Measurements from ENCODE around the gene CNNM2.
"Not testable (repeated sequence)": the region's sequence is repeated elsewhere in the genome, so short reads cannot be mapped to it uniquely, and the experiment has no call there.

The CNNM2 gene

DNA sequence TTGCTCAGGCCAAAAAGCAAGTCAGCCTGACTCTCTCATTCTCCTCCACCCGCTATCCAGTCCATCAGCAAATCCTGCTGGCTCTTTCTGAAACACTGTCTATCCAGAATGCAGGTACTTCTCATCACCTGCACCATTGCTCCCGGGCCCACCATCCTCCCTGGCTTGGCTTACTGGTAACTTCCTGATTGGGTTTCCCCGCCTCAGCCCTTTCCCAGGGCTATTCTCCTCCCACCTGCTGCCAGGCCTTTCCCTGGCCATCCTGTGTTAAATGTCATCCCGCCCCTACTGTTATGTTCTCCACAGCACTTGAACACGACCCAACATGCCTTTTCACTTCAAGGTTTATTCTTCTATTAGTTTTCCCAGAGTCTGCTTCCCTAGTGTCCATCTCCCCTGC is 124.0 kb downstream of the CNNM2 start:
- DNase-seq = peak in 1 of 2 experiments; percentile 22

DNA sequence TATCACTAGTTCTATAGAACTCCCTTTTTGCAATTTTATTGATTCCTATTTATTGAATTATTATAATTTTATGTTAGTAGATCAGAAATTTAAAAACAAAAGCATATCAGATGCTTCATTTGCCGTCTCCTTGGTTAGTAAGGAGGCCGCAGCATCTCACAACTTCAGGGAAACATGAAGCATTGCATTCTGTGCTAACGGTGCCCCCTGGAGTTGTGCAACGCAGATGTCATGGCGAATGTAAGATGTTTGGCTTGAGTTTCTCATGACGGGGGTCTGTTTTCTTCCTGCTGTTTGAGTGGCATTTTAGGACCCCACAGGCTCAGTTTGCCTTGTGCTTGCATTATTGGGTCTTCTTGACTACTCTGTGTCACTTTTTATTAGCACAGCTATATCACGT is 124.8 kb downstream of the CNNM2 start:
- no peak for DNase-seq

DNA sequence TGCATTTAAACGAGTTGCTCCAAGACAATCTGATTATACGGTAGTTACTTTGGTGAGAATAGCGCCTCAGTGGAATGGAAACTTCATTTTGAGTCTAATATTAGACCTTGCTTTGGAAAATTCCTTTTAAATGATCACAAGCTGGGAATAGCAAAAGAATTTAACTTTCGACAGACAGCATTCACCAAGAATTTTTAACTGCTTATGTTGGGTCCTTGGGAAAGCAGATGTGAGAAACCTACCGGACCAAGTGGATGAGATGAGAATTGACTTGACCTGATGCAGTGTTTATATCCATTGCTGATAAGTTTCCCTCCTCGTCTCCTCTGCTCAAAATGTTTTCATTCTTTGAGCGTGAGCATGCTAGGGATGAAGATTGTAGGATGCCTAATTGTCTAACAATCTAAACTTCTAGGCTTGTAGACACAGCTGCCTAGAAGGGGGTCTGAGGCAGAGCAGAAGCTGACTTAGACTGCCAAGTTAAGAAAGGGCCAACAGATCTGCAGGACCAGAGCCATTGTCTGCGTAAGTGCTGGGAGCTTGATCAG is 126.9 kb downstream of the CNNM2 start:
- DNase-seq = no peak

DNA sequence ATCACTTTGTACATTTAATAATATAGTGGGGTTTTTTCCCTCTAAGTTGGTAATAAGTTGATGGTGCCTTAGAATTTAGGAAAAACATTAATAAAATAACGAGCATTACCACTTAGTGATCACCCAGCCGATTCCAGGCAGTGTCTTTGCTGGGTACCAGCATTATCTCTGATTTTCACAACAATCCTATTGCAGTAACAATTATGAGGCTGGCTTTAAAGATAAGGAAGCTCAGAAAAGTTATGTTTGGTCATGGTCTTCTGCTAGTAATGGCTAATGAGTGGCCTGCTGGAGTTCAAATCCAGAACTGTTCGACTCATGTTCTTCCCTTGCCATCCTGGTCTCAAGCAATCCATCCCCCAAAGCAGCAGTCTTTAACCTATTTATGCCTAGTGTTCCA is 127.9 kb downstream of the CNNM2 start:
- no peak for DNase-seq

DNA sequence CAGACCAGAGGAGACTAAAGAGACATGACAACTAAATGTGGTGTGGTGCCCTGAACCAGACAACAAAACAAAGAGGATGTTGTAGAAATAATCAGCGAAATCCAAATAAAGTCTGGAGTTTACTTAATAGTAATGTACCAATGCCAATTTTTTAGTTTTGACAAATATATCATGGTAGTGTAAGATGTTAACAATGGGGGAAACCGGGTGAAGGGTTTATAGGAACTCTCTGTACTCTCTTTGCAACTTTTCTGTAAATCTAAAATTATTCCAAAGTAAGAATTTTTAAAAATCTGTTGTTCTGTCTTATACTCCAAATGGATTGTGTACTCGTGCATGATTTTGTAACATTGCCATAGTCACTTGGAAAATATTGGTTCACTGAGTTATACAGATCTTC is 129.3 kb downstream of the CNNM2 start:
- DNase-seq = no peak

DNA sequence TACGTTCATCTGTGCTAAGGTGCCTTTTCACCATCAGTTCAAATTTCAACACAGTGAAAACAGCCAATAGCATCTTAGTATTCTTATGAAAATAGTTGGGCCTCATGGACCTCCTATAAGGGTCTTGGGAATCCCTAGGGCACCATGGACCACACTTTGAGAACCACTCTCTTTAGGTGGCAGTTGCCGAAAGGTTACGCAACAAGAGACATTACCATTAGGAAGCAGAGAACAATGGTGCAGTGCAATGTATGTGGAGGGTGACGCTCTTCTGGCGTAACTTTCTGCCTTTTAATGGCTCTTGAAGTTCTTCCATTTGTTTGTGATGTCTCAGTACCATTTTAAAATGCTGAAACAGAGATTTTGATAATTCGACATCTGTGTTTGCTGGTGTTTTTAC is 131.1 kb downstream of the CNNM2 start:
- no peak for DNase-seq

DNA sequence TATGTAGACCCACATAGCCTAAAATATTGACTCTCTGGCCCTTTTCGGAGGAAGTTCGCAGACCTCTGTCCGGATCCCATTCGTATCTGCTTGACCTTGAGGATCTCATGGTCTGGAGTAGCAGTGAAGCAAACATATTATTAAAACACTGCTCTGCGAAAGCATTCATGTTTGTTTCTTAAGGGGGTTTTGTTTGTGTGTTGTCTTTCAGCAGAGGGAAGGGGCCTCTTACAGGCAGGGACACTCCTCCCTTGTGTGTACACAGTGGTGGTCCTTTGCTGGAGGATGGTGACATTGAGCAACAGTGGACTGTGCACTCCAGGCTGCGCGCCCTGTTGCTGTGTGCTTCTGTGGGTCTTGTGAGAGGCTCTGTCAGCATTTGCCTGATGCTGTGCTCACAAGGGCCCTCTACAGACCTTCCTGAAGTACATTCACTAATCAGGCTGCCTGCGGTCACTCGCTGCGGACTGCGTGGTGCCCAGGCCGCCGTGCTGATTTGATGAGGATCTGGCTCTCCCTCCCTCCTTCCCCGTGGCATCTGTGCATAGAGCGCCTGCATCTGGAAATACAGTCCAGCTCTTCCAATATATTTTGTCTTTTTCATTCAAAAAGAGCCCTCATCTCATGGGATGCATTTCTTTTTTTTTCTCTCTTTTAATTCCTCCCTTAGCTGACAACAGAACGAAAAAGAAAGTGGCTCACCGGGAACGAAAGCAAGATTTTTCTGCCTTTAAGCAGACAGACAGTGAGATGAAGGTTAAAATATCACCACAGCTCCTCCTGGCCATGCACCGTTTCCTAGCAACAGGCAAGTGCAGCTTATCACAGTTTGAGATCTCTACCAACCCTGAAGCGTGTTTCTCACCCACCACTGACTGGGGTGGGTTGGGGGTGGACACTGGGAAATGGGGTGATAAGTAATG is 135.8 kb downstream of the CNNM2 start:
- DNase-seq = peak; percentile 71 to 85

DNA sequence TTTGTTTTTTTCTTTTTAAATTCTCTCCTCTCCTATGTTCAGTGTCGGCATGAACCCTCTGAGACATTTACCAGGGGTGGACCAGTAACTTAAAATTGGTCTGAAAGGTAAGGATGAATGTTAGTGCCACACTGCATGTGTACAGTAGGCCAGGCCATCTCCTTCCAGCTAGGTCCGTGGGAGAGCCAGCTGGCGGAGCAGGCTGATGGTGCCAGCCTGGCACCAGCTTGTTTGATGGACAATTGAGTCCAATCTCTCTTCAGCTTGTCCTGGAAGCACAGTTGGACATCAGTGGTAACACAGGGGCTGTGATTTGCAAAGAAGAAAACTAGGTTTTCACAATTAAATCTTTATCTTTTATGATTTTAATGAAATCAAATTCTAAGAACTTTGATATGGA is 136.5 kb downstream of the CNNM2 start:
- no peak for DNase-seq

DNA sequence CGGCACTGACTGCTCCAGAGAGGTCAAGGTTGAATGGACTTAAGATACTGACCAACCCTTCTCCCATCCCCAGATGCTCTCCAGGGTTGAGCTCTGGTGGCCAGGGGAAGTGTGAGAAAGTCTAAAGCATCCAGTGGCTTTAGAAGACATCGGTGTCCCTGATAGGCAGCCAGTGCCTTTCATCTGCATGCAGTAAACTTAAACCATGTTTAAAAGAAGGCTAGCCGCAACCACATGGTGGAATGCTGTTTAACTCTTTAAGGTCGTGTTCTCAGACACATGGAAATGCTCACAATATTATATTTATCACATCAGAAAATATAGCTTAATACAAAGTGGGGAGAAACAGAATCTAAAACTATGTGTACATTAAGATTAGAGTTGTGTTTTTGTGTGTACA is 137.0 kb downstream of the CNNM2 start:
- no peak for DNase-seq

DNA sequence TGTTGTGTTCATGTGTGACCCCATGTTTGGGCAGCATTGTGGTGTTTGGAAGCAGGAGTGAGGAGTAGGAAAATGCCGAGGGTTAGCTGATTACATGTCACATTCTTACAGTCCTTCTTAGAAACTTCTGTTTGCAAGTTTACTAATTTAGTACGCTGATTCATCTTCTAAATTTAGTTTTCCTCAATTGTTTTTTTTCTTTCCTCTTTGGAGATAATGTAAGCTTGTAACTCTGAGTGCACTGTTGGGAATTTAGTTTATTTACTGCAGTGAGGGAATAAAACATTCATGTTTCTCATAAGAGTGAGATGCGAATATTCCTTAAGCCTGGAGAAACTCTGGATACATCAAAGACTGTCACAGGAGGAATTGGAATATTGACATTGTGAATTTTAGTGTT is 139.9 kb downstream of the CNNM2 start:
- DNase-seq = no peak

DNA sequence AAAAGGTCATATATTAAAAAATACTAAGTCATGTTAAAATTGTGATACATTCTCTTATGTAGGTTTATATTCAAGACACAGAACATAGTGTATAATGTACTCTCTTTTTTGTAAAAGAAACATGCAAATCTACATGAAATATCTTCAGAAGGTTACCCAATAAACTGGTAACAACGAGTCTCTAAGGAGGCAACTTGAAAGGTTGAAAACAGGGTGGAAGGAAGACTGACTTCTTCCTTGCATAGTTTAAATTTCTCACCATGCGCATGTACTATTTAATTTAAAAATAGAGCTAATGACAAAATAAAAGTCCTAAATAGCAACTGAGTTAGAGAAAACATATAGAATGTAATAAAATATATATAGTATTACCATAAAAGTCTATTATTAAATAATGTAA is 142.5 kb downstream of the CNNM2 start:
- DNase-seq = no peak

DNA sequence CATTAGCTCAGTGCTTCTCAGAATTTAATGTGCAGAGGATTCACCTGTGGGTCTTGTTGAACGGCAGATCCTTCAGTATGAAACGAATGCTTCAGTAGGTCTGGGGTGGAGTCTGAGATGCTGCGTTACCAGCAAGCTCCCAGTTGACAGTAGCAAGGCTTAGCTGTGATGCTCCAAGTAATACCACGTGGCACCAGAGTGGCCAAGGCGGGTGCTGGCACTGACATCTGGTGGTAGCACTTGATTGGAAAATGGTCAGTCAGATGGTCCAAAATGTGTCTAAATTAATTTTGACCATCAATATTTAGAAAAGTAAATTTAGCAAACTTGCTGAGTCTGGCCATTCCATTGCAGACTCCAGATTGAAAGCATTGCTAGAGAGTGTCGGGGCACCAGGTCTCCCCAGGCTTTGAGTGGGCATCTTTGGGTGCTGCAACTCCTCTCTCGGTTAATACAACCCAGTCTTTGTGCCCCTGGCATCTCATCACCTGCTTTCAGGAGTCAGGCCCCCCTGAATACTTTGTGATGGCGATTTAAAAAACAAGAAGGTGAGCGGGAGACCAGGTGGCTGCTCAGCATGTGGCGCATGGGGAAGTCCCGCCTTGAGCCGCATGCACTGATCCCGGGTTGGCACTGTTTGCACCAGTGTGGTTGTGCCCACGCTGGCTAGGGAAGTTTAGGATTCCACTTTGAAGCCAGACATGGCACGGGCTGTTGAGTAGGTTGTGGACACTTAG is 144.9 kb downstream of the CNNM2 start:
- DNase-seq = peak; percentile 10 to 29

DNA sequence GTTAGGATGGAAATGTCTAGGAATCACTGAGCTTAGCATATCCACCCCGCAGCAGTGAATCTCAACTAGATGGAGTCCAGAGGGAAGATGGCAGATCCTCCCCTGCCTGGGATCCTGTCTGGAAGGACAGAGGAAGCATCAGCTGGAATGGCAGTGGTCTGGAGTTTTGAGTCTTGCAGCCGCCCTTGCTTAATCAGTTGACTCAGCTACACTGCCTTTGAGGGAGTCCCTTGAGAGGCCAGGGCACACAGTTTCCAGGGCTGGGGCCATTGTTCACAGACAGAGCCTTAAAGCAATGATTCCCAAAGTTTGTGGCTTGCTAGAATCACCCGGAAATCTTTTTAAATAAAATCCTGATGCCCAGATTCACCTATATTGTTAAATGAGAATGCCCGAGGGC is 146.9 kb downstream of the CNNM2 start:
- DNase-seq = no peak

DNA sequence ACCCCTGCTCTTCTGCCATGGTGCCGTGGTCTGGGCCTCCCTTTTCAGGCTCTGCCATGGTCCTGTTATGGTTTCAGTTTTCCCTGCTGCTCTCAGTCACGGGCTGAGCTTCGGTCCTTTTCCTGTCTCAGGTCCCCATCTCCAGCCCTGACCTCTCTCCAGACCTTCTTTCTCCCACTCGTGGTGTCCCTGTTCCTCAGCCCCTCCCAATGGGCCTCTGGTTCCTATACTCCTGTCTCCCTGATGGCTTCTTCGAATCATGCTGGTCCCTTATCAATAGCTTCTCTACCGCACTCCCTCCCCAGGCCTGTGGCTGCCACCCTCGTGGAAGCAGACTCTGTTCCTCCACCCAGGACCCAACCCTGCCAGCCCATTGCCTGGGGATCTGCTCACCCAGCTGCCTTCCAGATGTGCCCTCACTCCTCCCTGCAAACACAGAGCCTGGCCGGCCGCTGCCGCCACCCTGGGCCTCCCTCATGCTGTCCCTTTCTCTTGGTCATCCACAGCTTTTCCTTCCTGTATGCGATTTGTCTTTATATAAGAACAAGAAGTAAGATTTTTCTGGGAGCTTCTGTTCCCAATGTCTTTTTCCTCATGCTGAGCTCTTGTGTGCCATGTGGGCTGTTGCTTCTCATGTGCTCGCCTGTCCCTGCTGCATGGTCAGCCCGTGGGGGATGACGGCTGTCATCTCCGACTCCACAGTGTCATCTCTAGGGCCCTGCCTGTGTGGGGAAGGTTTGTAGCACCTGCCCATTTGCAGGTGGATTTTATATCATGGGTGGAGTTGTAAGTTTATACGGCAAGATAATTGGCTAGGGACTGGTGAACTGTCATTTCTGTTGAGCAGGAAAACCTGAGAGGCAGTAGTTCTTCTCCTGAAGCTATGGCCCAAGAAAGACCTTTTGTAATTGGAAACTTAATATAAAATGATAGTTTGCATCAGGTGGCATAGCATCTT is 148.3 kb downstream of the CNNM2 start:
- no peak for DNase-seq

DNA sequence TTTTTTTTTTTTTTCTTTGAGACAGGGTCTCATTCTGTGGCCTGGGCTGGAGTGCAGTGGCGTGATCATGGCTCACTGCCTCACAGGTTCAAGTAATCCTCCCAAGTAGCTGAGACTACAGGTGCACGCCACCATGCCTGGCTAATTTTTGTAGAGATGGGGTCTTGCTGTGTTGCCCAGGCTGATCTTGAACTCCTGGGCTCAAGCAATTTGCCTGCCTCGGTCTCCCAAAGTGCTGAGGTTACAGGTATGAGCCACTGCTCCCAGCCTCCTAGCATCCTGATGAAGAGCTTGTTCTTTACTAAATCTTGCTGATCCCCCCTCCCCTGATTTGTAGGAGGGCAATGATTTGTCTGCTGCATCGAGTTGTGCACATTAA is 149.0 kb downstream of the CNNM2 start:
- DNase-seq = not testable (repeated sequence)

DNA sequence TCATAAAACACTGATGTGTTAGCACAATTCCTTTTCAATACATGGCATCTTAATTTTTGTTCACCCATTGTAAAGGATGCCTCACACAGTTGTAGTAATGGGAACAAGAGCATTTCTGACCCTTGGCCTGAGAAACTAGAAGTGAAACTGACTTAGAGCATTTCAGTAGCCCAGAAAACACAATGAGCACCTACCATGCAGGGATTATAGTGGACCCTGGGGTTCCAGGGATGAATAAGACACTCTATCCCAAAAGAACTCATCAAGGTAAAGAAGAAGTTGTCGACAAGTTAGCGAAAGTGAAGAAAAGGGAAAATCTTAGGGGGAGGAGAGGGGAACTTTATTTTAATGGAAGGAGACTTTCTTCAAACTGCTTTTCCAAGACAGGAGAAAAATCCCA is 149.4 kb downstream of the CNNM2 start:
- no peak for DNase-seq

DNA sequence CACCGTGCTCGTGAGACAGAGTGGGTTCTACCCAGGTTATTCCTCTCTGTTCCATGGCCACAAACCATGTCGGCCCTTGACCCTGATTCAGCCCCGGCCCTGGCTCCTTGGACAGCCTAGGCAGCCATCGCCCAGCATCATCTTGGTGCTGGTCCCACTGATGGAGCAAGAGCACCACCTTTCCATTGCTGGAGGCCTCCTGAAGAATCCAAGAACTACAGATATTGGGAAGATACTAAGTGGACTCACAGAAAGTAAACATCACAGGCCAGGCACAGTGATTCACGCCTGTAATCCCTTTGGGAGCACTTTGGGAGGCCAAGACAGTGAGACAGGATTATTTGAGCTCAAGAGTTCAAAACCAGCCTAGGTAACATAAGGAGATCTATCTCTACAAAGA is 149.9 kb downstream of the CNNM2 start:
- DNase-seq = no peak

DNA sequence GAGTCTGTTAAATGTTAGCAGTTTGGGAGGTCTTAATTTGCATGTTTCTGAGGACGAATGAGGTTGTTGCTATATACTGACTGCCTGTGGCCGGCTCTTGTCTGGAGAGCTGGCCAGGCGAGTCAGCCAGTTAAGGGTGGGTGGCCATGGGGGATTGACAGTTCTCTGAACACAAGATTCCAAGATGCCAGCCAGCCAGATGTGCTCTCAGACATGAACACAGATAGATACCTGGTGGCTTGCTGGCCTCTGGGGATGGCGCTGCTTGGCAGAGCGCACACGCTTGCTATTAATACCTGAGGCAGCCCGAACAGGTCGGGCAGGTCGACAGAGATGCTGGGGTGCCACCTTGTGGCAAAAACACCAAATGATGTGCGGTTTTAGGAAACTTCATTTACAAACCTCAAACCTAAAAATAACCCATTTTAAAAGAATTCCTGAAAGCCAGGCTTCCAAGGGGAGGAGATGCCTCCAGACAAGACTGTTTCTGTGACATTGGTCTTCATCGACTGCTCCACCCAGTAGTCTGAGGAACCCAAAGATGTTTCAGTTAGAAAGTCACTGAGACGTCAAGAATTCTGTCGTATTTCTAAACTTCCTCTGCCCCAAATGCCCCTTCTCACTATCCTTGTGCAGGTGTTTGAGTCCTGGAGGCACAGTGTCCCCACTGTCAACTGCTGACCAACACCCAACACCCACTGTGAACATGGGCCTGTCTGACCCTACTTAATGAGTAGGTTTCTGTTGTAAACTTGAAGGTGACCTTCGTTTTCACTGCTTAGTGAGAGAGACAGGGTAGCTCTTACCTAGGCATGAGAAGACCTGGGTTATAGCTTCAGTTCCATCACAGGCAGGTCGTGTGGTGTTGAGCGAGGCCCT is 151.6 kb downstream of the CNNM2 start:
- peak; percentile 35 to 74 for DNase-seq

DNA sequence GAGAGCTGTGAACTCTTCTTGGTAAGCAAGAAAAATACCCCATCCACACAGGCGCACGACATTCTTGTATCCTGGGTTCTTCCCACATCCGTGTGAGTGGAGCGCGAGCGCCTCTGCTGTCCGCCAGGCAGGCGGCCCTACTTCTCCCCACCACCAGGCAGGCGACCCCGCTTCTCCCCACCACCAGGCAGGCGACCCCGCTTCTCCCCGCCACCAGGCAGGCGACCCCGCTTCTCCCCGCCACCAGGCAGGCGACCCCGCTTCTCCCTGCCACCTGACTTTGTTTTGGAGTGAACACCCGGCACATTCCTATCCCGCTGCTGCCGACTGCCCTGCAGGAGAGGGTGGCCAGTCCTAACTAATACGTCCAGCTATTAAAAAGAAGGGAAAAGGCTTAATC is 154.2 kb downstream of the CNNM2 start:
- DNase-seq = no peak

DNA sequence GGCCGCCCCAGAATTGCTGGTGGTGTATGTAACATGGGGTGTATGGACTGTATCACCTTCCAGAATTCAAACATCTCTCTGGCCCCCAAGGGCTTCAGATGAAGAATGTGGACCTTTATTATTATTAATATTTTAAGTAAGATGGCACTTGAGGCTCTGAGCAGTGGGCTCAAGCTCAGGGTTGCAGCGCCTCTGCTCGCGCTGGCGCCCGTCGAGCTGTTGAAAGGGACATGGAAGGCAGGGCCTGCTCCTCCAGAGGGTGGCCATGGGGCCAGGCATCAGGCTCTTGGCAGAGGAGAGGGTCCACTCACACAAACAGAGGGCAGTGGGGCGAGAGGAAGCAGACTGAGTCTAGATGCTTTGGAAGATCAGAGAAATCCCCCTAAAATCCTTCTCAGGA is 154.8 kb downstream of the CNNM2 start:
- no peak for DNase-seq

DNA sequence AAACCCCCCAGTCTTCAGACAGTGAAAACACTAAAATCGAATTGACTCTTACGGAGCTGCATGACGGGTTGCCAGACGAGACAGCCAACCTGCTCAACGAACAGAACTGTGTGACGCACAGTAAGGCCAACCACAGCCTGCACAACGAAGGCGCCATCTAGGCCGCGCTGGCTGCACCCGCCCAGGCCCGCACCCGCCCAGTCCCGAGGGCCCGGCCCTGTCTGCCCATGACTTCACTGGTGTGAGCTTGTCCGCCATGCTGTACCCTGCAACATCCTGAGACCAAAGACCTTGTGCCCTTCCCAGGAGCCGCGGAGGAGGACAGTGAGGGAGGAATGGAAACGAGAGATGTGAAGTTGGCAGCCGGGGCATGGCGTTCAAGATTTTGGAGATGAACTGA is 158.9 kb downstream of the CNNM2 start:
- no peak for DNase-seq

All from NCI-H526 (cell line).